GM13977 (cell line): ENCODE data around the gene MICALL2.

Experiments
- DNase-seq: peaks from one replicate; pipeline ENCODE4 v3.0.0; 2012; ENCODE audit warnings: low spot score
- in situ Hi-C: fragments of 300-500 bp; cut with MboI; formaldehyde crosslinking; loops from one replicate; pipeline ENCODE4 v1.12.0; 2022; ENCODE audit warnings: low sequenced_read_pairs, low pct_unique_long_range_greater_than_20kb, mixed read lengths, inconsistent platforms; ENCODE audit not compliant: unreplicated experiment
- TF ChIP-seq, protein P1 (sequence below): IDR thresholded peaks from 2 replicates; pipeline ENCODE4 v1.5.1; 2012; ENCODE audit warnings: mild to moderate bottlenecking, control low read depth; ENCODE audit not compliant: insufficient read depth; ENCODE audit errors: extremely low read depth, missing control alignments

Gene MICALL2

DNA sequence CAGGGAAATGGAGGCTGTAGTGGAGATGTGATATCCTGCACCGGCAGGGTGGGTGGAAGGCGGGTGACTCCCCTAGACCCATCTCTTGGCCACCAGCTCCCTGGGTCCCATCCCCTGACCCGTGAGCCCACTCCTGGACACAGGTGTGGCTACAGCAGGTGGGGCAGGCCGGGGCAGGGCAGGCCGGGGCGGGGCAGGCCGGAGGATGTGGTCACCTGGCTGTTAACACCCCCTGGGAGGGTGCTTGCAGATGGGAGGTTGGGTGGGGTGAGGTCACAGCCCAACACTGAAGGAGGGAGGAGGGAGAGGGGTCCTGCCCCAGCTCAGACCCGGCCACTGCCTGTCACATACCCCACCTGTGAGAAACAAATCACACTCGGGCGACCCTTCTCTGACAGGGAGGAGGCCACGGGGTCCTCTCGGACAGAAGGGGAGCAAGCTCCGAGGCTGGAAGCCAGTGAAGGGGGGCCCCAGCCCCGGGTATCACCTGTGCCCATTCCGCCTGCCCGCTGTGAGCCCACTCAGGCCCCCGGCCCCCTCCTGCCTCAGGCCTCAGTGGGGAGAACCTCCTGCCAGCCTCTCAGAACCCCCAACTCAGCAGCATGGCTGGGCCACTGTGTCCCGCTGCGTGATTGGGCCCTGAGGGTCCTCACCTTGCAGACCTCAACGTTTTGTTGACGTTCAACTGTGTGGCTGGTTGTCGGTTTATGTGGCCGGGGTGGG, 74.0 kb downstream of the MICALL2 start:
- TF ChIP-seq, protein P1, sequence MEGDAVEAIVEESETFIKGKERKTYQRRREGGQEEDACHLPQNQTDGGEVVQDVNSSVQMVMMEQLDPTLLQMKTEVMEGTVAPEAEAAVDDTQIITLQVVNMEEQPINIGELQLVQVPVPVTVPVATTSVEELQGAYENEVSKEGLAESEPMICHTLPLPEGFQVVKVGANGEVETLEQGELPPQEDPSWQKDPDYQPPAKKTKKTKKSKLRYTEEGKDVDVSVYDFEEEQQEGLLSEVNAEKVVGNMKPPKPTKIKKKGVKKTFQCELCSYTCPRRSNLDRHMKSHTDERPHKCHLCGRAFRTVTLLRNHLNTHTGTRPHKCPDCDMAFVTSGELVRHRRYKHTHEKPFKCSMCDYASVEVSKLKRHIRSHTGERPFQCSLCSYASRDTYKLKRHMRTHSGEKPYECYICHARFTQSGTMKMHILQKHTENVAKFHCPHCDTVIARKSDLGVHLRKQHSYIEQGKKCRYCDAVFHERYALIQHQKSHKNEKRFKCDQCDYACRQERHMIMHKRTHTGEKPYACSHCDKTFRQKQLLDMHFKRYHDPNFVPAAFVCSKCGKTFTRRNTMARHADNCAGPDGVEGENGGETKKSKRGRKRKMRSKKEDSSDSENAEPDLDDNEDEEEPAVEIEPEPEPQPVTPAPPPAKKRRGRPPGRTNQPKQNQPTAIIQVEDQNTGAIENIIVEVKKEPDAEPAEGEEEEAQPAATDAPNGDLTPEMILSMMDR = no peak
- in situ Hi-C loops = no loop called here
- no peak for DNase-seq
